Retinal pigment epithelial cell (primary cell): ENCODE data around the gene NRAP.

Experiments
- DNase-seq: peaks from one replicate; pipeline ENCODE4 v3.0.0-alpha.2; 2010; ENCODE audit warnings: low read depth
- H3K4me3 ChIP-seq: 2 replicates; pipeline ENCODE4 v1.5.1; 2011; ENCODE audit warnings: mild to moderate bottlenecking, low read length, control low read depth, moderate library complexity
- TF ChIP-seq, protein P1 (sequence below): conservative IDR thresholded peaks from 2 replicates; pipeline ENCODE4 v1.5.1; 2011; ENCODE audit warnings: low read depth, low read length, control low read depth, inconsistent platforms

The NRAP gene

DNA sequence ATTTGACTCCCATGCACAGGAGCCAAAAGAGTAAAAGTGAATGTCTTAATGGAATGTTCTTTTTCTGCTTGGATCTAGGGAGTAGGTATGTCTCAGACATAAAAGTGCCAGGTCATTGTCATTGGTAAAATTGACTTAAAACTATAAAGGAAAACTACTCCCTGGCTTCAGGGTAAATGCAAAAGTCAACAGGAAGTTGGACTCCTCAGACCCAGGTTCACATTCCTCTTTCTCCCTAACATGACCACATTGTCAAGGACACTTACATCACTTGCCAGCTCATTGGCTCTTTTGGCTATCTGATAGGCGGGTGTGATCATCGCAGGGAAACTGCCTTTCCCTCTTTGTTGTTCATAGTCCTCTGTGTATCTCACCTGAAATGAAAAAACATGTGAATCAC lies 13.7 kb downstream of the NRAP start:
- TF ChIP-seq, protein P1, sequence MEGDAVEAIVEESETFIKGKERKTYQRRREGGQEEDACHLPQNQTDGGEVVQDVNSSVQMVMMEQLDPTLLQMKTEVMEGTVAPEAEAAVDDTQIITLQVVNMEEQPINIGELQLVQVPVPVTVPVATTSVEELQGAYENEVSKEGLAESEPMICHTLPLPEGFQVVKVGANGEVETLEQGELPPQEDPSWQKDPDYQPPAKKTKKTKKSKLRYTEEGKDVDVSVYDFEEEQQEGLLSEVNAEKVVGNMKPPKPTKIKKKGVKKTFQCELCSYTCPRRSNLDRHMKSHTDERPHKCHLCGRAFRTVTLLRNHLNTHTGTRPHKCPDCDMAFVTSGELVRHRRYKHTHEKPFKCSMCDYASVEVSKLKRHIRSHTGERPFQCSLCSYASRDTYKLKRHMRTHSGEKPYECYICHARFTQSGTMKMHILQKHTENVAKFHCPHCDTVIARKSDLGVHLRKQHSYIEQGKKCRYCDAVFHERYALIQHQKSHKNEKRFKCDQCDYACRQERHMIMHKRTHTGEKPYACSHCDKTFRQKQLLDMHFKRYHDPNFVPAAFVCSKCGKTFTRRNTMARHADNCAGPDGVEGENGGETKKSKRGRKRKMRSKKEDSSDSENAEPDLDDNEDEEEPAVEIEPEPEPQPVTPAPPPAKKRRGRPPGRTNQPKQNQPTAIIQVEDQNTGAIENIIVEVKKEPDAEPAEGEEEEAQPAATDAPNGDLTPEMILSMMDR = no peak
- DNase-seq = no peak
- H3K4me3 ChIP-seq = no peak overlapping the region

GRCh38 chr10:113648478-113648877 lies 15.4 kb downstream of the NRAP start:
- TF ChIP-seq, protein P1 = no peak
- no peak overlapping the region for H3K4me3 ChIP-seq
- DNase-seq = peak; percentile 22

GRCh38 chr10:113647812-113648211 lies 16.0 kb downstream of the NRAP start:
- H3K4me3 ChIP-seq = no peak overlapping the region
- DNase-seq = no peak
- TF ChIP-seq, protein P1 = no peak

DNA sequence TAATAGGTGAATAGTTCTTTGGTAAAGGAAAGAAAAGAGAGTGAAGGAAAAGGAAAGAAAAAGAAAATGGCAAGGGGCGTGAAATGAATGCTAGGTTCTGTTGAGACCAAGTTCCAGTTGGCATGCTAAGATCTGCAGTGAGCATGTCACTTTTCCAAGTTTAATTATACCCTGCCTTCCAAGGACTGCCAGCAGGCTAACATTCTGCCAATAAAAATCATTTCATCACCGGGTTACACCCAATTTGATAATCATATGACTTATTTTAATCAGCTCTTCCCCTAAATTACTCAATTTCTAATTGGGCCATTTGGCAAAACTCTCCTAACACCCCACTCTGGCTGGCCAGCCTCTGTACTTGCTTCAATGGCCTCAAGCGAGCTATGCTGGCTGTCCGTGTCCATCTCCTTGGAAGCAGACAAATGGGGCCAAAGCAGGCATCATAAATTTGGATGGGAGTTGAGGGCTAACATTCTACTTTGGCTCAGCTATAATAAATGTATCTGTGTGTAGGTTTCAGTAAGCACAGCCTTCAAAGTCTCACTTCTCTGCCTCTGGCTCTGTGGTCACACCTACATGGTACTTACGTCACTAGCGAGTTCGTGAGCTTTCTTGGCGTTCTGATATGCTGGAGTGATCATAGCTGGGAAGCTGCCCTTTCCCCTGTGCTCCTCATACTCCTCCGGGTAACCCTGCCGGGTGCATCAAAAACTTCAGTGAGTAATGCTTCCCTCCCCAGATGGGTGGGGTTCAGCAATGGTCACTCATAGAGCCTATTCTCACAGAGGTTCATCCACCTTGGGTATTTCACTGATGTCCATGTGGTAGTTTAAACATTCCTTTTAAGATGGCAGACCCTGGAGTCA lies 17.3 kb downstream of the NRAP start:
- no peak overlapping the region for H3K4me3 ChIP-seq
- TF ChIP-seq, protein P1 = no peak
- DNase-seq = no peak

GRCh38 chr10:113644185-113645120 lies 19.4 kb downstream of the NRAP start:
- DNase-seq = no peak
- H3K4me3 ChIP-seq = no peak overlapping the region
- TF ChIP-seq, protein P1 = no peak

DNA sequence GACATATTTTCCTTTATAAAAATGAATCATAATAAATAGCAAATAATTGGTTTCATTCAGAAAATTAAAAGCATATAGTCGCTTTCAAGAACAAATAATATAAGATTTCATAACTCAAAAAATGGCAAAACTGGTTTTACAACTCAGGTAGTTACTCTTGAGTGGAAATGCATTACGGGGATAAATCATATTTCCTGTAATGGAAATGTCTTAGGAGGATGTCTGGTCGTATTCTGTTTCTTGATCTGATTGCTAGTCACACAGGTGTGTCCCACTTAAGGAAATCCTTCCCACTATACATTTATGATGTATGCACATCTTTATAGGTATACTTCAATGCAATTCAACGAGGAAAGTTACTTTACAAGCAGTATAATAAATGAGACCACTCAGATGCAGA lies 20.7 kb downstream of the NRAP start:
- TF ChIP-seq, protein P1 = no peak
- DNase-seq = no peak
- no peak overlapping the region for H3K4me3 ChIP-seq
